GM18508 (cell line): Measurements from ENCODE around the gene PKIB.
A peak's percentile ranks its signal among the peaks of the same experiment; 100 is the strongest.
"Not testable (repeated sequence)": the region's sequence is repeated elsewhere in the genome, so short reads cannot be mapped to it uniquely, and the experiment has no call there.

Experiments used
- ATAC-seq: cut with Tn5 transposase; IDR thresholded peaks from one replicate; pipeline ENCODE4 v1.9.1; 2021; ENCODE audit warnings: moderate number of reproducible peaks; ENCODE audit not compliant: insufficient read depth, unreplicated experiment

The PKIB gene

DNA sequence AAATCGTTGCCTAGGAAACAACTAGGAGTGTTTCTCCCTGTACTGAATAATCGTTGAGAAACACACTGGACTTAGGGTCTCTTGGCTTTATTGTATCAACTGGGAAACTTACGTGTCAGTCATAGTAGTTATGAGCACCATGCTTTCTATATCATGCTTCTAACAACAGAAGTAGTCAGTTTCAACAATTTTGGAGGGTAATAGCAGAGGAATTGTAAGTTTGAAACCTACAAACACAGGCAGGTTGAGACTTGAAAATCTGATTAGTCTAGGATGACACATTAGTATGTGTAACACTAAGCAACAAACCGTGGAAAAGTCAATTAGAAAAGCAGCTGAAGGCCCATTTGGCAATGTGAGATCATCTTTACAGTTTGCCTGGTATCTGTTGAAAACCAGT is 125.4 kb downstream of the PKIB start:
- ATAC-seq: no peak

DNA sequence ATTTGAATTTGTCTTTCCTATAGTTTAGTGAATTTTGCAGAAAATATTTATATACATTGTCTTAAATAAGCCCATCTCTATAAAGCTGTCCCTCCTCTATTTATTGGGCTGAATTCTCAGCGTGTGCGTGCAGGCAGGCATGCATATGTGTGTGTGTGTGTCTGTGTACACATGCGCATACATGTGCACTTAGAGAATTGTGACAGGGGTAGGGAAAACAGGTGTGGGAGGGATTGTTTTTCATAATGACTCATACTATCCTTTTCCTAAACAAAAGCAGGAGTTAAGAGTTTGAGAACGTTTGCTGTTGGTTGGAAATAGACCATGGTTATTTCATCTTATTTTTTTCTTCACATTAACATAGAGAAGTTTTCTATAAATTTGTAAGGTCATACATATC is 126.0 kb downstream of the PKIB start:
- ATAC-seq: no peak

DNA sequence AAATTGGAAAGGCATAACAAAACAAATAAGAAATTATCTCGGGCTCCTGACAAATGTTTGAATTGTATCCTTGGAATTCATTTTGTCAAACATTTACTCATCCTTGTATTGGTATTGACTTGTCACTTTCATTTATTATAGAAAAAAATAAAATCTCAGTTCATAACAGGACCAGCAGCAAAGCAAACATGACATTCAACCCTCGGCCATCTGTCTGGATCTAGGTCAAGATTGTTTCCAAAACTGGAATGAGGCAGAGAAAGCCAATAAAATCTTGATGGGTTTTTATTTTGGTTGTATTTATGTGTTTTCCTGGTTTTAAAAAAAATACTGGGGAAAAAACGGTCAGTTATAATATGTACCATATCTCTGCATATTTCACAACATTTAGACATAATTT is 126.4 kb downstream of the PKIB start:
- ATAC-seq: no peak

DNA sequence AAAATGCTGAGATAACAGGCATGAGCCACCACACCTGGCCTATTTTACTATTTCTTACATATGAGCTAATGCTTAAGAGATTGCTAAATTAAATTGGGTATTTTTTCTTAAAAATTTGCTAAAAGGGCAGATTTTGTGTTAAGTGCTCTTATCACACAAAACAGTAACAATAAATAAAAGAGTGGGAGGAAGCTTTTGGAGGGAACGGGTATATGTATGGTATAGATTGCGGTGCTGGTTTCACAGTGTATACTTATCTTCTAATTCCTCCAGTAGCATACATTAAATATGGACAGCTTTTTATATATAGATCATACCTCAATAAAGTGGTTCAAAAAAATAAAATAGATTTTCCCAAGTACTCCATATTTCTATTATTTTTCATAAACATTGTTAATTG is 129.9 kb downstream of the PKIB start:
- no peak for ATAC-seq

DNA sequence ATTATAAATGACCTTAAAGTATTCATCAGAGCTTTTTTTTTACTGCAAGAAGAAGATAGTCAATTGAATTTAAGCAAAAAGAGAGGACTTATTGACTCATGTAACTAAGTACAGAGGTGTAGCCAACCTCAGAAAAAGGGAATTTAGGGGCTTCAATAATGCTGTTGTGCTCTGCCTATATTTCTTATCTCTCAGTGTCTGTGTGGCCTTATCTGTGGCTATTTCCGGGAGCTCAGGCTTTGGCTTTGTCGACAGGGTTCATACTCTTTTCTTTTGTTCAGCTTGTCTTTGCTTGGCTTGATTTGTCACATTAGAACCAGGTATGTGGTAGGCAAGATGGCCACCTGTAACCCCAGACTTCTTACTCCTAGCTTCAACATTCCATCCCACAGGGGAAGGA is 130.7 kb downstream of the PKIB start:
- no peak for ATAC-seq

DNA sequence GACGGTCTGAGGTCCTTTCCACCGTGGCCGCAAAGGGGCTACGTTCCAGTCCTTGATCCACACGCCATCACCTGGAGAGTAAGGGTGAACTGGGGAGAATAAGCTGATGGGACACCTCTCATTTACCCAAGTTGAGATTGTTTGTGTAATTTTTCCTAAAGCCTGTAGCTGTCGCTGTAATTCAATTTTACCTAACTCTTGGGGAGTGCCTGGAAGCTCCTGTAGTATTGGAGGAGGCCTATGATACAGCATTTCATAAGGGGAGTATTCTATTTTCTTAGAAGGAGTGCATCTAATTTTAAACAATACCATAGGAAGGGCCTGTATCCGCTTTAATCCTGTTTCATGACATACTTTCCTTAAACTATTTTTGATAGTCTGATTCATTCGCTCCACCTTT is 134.0 kb downstream of the PKIB start:
- not testable (repeated sequence) for ATAC-seq

DNA sequence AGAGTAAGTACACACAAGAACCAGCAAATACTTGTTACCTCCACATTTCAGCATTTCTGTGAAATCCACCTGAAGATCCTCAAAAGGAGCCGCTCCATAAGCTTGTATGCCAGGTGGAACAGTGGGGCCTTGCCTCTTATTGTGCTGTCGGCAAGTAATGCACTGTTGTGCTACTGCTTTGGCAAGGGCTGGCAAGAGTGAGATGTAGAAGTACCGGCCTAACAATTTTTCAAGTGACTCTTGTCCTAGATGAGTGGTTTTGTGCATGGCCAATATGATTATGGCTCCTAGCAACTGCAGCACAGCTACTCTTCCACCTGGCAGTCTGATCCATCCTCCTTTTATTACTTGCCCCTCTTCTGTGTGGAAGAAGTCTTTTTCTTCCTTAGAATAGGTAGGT is 134.7 kb downstream of the PKIB start:
- not testable (repeated sequence) for ATAC-seq

DNA sequence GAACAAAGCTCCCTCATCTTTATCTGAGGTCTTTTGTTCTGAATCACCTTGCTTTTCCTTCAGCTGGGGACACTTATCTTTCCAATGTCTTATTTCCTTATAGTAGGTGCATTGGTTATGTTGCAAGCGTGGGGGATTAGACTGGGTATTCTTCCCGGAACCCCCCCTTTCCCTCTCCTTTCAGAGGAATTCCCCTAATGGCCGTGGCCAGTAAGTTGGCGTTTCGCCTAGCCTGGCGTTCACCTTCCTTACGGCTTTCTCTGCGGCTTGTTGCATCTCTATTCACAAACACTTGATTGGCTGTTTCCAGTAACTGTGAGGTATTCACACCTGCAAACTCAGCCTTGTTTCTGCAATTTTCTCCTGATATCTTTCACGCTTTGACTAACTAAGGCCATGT is 136.5 kb downstream of the PKIB start:
- ATAC-seq: no peak

DNA sequence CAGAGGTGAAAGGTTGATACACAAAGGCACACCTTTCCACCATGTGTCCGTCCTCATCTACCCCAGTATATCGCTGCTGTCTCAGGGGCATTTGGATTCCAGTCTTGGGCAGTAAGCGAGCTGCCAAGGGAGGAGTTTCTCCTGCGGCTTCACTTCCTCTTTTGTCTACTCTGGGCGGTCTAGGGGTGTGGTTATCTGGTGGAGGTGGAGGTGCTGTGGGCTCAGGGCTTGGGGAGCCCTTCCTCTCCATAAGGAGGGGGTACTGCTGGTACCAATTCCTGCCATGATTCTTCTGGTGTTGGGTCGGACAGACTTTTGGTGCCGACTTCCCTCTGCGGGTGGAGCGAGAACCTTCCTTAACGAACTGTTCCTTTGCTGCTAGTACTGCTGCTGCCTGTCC is 137.4 kb downstream of the PKIB start:
- ATAC-seq: no peak

DNA sequence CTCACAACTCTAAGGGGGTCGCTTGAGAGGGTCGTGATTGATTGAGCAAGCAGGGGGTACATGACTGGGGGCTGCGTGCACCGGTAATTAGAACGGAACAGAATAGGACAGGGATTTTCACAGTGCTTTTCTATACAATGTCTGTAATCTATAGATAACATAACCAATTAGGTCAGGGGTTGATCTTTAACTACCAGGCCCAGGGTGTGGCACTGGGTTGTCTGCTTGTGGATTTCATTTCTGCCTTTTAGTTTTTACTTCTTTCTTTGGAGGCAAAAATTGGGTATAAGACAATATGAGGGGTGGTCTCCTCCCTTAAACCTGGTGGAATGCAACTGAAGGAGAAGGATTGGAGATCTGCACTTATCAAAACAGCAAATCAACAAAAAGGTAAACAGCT is 138.7 kb downstream of the PKIB start:
- ATAC-seq: not testable (repeated sequence)

DNA sequence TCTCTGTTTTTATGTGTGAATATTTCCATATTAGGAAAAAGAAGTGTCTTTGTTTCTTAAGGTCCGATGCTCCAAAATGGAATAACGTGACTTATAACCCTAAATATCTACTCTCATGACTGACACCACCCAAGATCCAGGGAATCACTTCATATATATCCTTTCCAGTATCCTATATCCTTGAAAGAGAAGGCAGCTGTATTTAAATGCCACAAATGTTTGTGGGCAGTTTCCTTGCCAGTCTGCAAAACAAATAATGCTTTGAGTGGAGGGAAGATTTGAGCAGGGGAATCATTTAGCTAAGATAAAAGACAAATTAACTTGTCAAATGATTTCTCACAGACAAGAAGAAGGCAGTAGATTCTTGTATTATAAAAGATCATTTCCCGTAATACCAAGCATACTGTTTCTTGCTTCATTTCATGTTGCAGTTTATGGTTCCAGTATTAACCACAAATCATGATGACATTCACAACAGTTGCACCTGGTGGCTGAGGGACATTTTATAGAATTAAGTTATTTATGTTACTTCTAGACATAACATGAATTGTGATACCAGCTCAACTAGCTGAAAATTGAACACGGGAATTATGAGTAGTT is 139.3 kb downstream of the PKIB start:
- ATAC-seq: no peak

DNA sequence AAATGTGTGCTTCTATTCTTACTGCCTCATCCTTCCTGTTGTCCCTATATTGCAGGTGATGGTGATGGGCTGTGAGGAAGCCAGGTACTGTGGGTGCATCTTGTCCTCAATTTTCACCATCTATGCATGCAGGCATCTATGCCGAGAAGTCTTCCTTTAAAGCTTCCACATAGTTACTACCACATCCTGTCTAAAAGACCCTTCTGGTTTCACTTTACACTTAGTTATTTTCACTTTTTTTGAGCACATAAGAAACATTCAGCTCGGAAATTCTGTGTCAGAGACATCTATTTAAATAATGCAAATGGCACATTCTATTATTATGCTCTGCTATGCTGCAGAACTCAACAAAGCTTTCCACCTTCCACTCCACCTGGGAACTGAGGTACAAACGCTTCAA is 141.1 kb downstream of the PKIB start:
- peak; percentile 89 for ATAC-seq

DNA sequence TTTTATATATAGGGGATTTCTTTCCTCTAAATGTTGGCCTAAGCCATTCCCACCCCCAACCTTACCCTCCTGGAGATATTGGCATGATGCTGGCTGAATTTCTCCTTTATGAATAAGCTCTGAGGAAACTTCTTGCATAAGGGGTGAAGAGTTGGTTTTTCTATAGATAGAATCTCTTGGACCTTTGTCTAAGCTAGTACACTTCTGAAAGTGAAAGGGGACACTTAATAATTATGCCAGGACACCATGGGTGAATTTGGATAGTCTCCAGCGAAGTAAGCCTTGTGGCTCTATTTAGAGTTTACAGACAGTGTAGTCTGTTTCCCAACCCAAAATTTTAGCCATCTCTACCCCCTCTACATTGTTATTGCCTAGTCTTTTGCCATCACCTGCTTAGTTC is 142.3 kb downstream of the PKIB start:
- no peak for ATAC-seq

DNA sequence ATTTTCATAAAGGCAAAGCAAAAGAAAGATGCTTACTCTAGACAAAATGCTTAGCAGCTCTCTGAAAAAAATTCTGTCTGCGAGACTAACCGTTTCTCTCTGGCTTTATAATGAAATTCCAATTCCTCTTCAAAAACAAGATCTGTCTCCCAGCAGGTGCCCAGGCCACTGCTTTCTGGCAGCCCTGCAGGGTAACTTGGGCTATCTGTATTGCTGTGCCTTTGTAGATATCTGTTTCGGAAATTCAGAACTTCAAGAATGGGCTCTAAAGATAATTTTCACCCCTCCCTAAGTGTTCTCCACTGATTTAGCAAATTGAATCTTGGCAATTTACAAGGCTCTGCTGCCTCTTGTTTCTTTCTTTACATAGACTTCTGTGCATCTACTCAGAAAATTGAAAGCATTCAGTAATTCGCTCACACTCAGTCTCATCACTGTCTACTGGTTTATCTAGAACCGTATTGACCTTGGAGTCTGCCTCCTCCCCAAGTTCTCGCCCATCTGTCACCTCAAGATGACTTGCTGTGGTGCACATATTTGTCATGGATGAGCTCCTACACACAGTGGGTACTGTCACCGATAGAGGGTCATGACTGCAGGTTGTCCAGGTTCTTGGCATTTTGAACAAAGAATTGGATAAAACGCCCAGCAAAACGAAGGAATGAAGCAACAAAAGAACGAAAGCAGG is 142.9 kb downstream of the PKIB start:
- ATAC-seq: no peak

DNA sequence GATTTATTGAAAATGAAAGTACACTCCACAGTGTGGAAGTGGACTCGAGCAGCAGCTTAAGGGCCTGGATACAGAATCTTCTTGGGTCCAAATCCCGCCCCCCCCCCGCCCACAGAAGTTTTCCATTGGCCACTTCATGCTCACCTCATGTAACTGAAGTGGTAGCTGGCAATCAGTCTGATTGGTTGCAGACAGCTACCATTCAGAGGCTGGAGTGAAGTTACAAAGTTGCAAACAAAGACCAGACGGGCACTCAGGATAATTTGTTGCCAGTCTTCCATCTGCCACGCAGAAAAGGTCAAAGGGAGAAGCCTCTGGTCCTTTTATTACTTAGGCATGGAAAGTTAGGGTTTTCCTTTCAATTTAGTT is 143.5 kb downstream of the PKIB start:
- no peak for ATAC-seq

DNA sequence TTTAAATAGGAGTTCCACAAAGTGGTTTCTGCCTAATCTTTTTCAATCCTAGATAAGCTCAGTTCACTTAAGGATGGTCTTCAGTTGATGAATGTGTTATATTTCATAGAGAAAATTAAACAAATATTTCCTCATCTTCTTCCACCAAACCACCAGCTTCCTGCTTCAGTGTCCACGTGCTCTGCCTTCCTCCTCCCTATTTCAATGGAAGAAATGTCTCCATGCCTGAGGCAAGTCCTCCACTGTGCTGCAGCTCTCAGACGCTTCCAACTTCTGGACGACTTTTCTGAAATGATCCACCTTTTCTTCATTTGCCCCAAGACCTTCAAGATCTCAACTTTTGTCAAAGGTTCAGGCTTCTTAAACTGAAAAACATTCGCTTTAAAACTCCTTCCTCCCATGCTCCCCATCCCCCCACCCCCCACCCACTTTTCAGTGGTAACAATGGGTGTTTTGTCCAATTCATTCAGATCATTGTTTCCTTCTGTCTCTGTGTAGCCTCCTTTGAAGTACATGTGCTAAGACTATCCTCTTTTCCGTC is 144.1 kb downstream of the PKIB start:
- no peak for ATAC-seq

DNA sequence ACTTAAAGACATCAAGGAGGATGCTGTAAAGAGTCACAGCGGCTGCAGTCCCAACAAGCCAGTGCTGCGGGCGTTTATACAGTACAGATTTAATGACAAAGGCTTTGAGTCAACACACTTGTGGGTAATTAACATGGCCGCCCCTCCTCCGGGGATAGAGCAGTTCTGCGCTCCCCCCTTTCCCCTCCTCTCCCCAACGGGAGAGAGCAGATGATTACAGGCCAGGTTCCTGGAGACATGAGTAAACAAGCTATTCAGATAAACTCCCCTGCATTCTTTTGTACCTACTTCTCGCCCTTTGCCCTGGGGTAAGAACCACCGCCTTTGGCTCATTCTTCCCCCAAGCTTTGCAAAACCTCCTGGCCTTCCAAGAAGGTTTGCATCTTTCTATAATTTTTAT is 145.7 kb downstream of the PKIB start:
- no peak for ATAC-seq

DNA sequence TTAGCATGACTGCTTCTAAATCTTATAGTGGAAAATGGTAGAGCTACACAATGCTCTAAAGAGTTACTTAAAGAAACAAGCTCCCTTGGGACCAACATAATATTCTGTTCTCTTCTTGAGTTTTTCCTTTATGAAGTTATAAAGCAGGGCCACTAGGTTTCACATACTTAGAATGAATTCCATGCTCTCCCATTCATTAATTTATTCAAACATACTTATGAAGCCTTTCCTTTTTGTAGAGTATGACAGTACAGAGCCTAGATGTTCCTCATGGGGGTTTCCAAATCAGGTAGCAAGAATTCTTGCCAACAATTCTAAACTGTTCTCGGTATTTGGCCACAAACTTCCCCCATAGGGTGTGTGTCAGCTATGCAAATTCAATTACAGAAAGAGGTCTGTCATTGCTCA is 148.7 kb downstream of the PKIB start:
- peak; percentile 100 for ATAC-seq

DNA sequence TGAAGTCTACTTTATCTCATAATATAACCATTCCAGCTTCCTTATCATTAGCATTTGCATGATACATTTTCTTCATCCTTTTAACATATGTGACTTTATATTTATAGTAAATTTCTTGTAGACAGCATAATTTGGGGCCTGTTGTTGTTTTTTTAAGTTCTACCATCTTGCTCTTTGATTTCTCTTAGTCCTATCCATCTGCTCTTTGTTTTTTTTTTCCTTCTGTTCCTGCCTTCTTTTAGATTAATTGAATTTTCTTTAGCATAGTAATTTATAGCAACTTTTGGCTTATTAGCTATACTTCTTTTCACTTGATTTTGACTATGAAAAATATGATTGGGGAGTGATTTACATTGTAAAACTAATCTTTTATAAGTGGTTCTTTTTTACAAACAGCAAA is 150.1 kb downstream of the PKIB start:
- ATAC-seq: no peak

DNA sequence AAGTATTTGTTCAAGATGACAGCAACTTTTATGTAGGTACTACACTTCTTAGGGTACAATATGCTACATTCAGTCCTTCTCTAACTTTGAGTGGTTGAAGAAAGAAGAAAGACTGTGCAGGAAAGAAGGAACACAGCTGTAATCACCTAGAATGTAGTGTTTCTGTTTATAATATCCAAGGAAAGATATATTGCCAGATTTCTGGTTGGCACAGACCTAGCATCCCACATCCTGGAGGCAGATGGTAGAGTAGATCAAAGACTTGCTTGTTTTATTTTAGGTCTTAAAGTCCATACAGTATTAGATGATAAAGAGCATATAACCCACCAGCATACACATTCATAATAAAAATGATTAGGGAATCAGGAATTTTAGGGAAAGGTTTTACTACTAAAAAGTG is 156.1 kb downstream of the PKIB start:
- no peak for ATAC-seq

DNA sequence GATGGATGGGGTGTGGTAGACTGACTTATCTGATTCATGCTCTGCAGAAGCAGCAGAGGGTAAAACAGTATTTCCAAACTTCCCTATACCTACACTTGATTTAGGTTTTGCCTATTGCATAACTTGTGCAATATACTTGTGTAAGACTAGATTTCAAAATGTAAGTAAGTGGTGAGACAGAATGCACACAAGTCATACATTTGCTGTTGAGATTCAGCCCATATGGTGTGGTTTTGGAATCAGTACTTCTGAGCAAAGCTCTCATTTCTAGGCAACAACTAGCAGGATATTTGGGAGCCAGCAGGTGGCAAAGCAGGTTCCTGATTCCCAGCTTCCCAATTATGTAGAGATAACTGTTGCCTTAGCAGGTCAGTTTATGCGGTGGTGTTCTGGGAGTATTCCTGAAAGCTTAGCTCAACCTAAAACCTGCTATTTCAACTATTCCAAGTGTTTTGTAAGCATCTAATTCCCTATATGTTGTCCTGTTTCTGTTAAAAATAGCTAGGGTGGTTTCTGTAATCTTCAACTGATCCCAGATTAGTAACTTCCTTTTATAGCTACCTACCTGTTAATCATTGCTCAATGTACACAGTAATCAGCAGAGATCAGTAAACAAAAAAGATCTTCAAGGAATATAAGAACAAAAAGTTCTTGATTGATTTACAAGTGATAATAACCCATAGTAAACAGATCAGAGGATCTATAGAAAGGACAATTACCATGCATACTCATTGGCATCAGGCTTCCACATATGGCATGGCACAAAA is 160.8 kb downstream of the PKIB start:
- ATAC-seq: no peak
